Parietal lobe (tissue), 1 donor: ENCODE data around the gene MT1X. TPM values are rescaled to one million over a fixed set of nuclear protein-coding genes. Genes with fewer than 3 reads are reported as not detected.

Experiments used
- total RNA-seq: library from RNA; depleted of rRNA; stranded (reverse); fragments of >200 nt; gene quantifications from one replicate; pipeline ENCODE4 v1.2.3, GENCODE V29; 2014

MT1X gene
- 8.1 TPM for total RNA-seq

GRCh38 chr16:56681939-56682702, at the start of gene MT1X:
Gene MT1X (plus strand): TSS chr16:56682470. CDS start chr16:56682541, 71 bp downstream.

GRCh38 chr16:56637814-56638750, 44.2 kb upstream of the MT1X start, which contains the start of gene MT1A:
Gene MT1A (plus strand): TSS chr16:56638666. CDS start chr16:56638739, 73 bp downstream.

GRCh38 chr16:56651586-56651985, 30.7 kb upstream of the MT1X start, which contains the start of gene MT1B:
Gene MT1B (plus strand): TSS chr16:56651886. CDS start chr16:56651954, 68 bp downstream.

GRCh38 chr16:56657555-56658326, 24.5 kb upstream of the MT1X start, which contains the start of gene MT1F:
Gene MT1F (plus strand): TSS chr16:56657959. CDS start chr16:56658059, 100 bp downstream.

GRCh38 chr16:56667581-56668571, 14.4 kb upstream of the MT1X start, which contains the start of gene MT1G:
Gene MT1G (minus strand): TSS chr16:56668065. CDS start chr16:56667993, 72 bp downstream.

GRCh38 chr16:56669005-56669839, 13.0 kb upstream of the MT1X start, which contains the start of gene MT1H:
Gene MT1H (plus strand): TSS chr16:56669814. CDS start chr16:56669885, 71 bp downstream.

GRCh38 chr16:56729735-56730662, 47.7 kb downstream of the MT1X start, which contains the start of gene NUP93:
Gene NUP93 (plus strand): TSS chr16:56730129. CDS start chr16:56748248, 18,119 bp downstream.

Other genes starting within 250 kb of the MT1X start
- gene NUDT21, start 231.1 kb upstream of the MT1X start, total RNA-seq: 185 TPM
- 40.7 TPM for gene OGFOD1, start 230.9 kb upstream of the MT1X start, total RNA-seq
- gene BBS2, start 162.4 kb upstream of the MT1X start, total RNA-seq: 137 TPM
- not detected for gene MT4, start 117.4 kb upstream of the MT1X start, total RNA-seq
- 5.6 TPM for gene MT3, start 92.9 kb upstream of the MT1X start, total RNA-seq
- gene MT2A, start 73.9 kb upstream of the MT1X start, total RNA-seq: 3.8 TPM
- 6.6 TPM for gene MT1E, start 56.7 kb upstream of the MT1X start, total RNA-seq
- gene MT1M, start 49.8 kb upstream of the MT1X start, total RNA-seq: 1.3 TPM
- gene MT1A, start 43.8 kb upstream of the MT1X start, total RNA-seq: not detected
- gene MT1B, start 30.6 kb upstream of the MT1X start, total RNA-seq: not detected
- 3.8 TPM for gene MT1F, start 24.5 kb upstream of the MT1X start, total RNA-seq
- gene MT1G, start 14.4 kb upstream of the MT1X start, total RNA-seq: not detected
- not detected for gene MT1H, start 12.7 kb upstream of the MT1X start, total RNA-seq
- 216 TPM for gene NUP93, start 47.7 kb downstream of the MT1X start, total RNA-seq
- not detected for gene SLC12A3, start 182.7 kb downstream of the MT1X start, total RNA-seq
- 53.8 TPM for gene HERPUD1, start 249.7 kb downstream of the MT1X start, total RNA-seq